Activated naive CD8-positive, alpha-beta T cell treated with anti-CD3 and anti-CD28 coated beads, Interleukin-2, amount 50 U/mL, for 16 hours (primary cell): ENCODE measurements around the gene PRMT5.
A peak's percentile ranks its signal among the peaks of the same experiment; 100 is the strongest.
"Not testable (repeated sequence)": the region's sequence is repeated elsewhere in the genome, so short reads cannot be mapped to it uniquely, and the experiment has no call there.

Experiments
- DNase-seq: peaks from one replicate; pipeline ENCODE4 v3.0.0-alpha.2; 2020; ENCODE audit warnings: low read depth, low spot score

The PRMT5 gene

DNA sequence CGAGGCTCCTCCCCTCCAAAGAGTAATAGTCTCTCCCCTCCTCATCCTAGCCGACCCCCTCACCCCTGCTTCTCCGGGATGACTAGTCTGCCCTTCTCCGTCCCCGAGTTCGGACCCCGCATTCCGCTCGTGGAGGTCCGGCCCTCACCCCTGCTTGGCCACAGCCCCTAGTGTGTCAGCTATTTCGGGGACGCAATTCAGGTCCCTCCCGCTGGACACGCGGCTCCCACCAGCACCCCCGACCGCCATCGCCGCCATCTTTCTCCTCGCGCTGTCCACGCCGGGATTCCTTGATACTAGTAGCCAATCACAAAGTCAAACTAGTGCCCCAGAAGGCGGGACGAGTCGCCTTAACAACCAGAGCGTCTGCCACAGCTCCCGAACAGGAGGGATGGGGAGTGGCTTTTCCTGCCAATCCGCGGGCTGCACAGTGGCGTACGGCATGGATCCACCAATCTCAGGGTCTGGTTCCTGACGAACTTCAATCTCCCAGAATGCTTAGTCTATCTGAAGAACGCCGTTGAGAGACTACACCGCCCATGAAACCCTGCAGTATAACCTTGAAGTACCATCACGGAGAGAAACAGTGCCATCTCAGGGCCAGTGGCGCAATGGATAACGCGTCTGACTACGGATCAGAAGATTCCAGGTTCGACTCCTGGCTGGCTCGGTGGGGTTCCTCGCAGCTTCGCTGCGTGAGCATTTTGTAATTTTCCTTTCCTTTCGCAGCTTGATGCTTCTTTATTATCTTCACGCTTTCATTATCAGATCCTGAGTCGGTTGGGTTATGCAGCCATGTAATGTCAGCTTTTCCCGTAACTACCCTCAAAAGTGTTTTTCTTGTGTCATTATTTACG is at the start of gene PRMT5:
TSS of gene PRMT5 (minus strand) at position 273 of the 857 bp plus-strand sequence. CDS start at position 258, 15 bp downstream.
- DNase-seq: peak; percentile 94

DNA sequence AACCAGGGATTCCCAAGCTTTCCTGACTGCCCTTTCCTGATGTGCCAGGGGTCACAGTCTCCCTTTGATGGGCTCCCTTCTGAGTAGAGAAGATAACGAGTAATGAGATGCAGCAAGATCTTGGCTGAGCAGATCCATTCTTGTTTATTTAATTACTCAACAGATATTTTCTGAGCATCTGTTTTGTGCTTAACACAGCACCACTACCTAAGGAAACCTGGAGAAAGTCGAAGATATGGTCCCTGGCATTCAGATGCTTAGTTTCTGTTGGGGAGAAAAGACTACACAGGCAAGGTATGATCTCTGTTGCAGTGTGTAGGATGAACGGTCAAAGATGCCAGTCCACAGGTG is 49.3 kb upstream of the PRMT5 start:
- no peak for DNase-seq

GRCh38 chr14:22977684-22978486 is 48.7 kb upstream of the PRMT5 start:
- DNase-seq: no peak

DNA sequence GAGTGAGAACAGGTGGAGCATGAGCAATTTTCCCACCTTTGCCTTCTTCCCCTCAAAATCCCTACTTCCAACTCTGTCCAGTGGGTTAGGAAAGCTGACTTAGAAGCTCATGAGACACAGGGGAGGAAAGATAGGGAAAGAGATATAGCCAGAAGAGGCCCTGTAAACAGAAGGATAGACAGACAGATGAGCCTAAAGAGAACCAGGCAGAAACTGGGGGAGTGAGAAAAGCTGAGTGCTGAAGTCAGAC is 48.2 kb upstream of the PRMT5 start:
- no peak for DNase-seq

- no peak for DNase-seq
Measured at GRCh38 chr14:22976620-22977433, 47.7 kb upstream of the PRMT5 start.

DNA sequence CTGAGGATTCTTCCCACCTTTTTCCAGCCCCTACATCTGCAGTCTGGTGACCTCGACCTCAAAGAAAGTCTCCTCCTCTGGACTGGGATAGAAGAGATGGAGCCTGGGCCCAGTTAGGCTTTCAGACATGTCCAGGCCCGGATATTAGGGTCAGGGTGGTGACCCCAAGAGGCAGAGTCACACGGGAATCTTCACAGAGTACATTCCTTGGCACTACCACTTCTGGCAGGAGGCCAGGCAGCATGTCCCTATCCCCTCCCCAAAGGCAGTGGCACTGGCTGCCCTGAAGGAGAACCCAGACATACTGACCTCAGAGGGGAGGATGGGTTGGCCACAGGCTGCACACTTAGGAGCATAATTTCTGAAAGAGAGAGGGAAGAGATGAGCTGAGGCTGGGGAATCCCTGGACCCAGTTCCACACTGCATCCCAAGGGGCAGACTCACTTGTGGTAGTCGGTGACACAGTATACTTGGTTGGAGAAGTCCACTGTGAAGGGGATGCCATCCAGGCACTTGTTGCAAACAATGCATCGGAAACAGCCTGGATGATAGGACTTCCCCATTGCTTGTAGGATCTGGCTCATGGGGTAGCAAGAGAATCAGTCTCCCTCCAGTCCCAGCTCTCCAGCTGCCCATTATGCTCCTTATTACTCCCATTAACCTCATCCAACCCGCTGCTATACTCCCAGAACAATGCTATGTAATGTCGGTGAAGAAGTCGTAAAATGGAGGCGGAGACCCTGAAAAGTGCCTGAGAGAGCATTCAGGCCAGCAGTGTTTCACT is 45.5 kb upstream of the PRMT5 start:
- no peak for DNase-seq

DNA sequence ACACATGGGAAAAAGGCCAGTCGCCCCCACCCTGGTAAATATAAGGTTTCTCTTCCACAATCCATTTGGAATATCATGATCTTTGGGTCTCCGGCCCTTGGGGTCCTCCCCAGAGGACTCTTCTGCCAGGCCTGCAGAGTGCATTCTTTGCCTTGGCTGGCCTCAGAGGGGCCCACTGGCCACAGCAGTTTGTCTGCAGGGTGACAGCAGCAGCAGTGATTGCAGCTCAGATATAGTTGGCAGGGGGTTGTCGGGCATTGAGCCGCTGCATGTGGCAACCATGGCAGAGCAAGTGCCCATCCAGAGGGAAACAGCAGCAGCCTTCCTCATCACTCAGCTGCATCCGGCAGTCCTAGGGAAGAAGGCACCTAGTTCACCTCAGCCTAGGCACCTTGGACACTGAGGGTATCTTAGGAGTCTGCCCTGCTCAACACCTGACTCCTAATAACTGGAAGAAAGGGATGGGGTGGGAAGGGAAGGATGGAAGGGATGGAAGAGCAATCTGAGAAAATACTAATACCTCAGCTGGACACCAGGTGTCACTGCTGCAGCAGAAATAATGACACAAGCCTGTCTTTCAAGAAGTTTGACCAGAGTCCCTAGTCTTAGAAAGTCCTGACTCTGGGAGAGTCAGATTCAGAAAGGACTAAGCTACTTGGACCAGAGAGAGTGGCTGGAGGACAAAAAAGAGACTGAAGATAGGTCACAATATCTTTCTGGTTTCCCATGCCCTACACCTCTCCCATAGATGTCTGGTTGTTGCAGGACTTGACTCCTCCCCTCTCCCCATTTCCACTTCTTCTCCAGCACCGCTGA is 44.2 kb upstream of the PRMT5 start:
- no peak for DNase-seq

DNA sequence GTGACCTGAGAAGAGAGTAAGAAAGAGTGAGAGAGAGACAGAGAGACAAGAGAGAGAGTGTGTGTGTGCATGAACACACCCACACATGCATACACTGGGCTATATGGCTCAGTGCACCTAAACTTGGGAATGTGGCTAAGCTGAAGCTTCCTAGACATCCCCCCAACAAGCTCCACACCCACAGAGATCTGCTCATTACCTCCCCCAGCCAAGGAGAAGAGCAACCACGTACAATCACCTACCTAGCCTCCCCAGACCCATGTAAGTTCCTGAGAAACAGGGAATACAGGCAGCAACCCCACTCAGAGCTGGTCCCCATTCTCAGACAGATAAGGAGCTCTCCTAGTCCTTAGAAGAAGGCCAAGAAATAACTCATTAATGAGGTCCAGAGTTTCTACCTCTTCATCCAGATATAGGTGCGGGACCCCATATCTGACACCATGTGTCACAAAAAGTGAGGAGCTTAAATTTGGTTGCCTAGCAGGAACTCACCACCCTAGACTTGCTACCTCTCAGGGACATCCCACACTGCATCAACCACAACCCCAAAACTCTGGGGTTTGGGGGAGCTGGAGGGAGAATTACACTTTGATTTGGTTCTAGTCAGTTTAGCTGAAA is 43.2 kb upstream of the PRMT5 start:
- no peak for DNase-seq

DNA sequence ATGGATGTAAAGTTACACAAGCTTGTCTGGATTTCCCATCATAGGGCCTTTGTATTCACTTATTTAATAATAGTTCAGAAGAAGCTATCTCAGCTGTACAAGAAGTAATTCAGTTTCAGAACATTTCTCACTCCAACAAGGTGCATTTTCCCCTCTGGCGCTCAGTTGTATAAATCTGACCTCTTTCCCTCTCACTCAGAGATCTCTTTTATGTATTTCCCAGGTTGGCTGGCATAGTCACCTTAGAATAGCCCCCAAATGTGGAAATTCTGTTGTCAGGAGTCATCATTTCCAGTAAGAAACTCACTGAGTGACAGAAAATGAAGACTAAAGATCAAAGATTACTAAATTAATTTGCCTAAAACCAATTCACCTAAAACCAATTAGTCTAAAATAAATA is 42.0 kb upstream of the PRMT5 start:
- DNase-seq: no peak

DNA sequence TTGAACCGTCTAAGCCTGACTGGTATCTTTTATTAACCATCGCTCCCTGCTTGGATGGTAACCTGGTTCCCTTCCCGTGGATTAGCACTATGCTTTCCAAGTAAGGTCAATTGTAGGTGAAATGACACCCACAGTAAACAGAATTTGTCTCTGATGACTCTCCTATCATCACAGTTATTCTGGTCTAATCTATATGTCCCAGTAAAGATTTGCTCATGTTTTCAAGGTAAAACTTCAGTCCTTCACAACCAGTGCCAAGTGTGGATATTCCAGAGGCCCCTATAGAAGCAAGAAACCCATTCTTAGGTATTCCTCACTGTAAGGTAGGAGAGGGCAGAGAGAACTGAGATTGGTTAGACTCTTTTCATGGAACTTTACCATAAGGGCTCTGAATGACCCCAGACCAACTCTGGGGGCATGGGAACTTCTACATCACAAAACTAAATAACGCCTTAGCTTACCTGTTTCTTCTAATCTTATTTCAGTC is 37.6 kb upstream of the PRMT5 start:
- DNase-seq: no peak

- DNase-seq: not testable (repeated sequence)
Measured at GRCh38 chr14:22965916-22966782, 37.0 kb upstream of the PRMT5 start.

- no peak for DNase-seq
Measured at GRCh38 chr14:22962061-22962676, 33.0 kb upstream of the PRMT5 start.

- DNase-seq: no peak
Measured at GRCh38 chr14:22955702-22956569, 26.8 kb upstream of the PRMT5 start.

DNA sequence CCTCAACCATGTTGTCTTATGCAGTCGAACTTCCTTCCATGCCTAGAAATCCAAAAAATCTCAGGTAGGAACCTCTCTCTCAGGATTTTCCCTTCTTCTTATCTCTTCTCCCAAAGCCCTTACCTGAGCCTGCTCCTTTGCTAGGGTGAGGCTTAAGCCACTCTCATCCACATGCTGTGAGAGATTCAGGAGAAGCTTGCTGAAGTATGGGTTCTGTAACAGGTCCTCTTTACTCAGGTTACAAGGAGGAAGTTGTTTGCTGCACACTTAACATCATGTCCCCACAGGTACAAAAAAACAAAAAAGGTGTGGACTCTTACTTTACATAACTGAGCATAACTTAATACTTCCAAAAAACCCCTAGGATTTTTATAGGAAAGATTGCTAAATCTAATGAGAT is 23.2 kb upstream of the PRMT5 start:
- DNase-seq: no peak

DNA sequence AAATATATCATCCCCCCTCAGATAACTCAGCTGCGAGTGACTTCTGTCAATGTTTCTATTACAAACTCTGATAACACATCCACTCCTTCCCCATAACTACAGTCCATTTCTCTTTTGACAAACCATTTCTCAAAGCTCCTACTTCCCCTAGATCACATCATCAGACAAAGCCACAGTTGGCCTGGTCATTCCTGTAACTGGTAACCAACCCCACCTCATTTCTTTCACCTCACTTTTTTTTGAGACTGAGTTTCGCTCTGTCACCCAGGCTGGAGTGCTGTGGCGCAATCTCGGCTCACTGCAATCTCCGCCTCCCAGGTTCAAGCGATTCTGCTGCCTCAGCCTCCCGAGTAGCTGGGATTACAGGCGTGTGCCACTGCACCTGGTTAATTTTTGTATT is 22.6 kb upstream of the PRMT5 start:
- DNase-seq: not testable (repeated sequence)

DNA sequence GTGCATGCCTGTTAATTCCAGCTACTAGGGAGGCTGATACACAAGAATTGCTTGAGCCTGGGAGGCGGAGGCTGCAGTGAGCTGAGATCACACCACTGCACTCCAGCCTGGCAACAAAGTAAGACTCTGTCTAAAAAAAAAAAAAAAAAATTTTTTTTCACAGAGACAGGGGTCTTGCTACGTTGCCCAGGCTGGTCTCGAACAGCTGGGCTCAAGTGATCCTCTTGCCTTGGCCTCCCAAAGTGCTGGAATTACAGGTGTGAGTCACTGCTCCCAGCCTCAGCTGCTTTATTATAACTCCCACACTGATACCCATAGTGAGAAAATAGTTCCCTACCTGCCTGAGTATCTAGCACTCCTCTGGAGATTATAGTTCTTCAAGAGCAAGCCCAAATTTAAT is 16.5 kb upstream of the PRMT5 start:
- DNase-seq: no peak

DNA sequence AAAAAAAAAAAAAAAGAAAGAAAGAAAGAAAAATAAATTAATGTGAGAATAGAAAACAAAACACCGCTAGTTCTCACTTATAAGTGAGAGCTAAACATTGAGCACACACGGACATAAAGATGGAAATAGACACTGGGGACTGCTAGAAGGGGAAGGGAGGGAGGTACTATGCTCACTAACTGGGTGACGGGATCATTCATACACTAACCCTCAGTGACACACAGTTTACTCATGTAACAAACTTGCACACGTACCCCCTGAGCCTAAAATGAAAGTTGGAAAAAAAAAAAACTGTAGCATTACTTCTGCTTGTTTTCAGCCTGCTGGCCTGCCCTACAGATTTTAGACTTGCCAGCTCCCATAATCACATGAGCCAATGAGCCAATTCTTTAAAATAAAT is 10.5 kb upstream of the PRMT5 start:
- no peak for DNase-seq

- no peak for DNase-seq
Measured at GRCh38 chr14:22935156-22935555, 6.0 kb upstream of the PRMT5 start.
